Activated CD8-positive, alpha-beta memory T cell treated with anti-CD3 and anti-CD28 coated beads, Interleukin-2, amount 50 U/mL, for 48 hours (primary cell): ENCODE measurements around the gene ZSCAN31.
A peak's percentile ranks its signal among the peaks of the same experiment; 100 is the strongest.
"Not testable (repeated sequence)": the region's sequence is repeated elsewhere in the genome, so short reads cannot be mapped to it uniquely, and the experiment has no call there.

ENCODE experiments used
- DNase-seq: peaks from one replicate; pipeline ENCODE4 v3.0.0-alpha.2; 2020

The ZSCAN31 gene

DNA sequence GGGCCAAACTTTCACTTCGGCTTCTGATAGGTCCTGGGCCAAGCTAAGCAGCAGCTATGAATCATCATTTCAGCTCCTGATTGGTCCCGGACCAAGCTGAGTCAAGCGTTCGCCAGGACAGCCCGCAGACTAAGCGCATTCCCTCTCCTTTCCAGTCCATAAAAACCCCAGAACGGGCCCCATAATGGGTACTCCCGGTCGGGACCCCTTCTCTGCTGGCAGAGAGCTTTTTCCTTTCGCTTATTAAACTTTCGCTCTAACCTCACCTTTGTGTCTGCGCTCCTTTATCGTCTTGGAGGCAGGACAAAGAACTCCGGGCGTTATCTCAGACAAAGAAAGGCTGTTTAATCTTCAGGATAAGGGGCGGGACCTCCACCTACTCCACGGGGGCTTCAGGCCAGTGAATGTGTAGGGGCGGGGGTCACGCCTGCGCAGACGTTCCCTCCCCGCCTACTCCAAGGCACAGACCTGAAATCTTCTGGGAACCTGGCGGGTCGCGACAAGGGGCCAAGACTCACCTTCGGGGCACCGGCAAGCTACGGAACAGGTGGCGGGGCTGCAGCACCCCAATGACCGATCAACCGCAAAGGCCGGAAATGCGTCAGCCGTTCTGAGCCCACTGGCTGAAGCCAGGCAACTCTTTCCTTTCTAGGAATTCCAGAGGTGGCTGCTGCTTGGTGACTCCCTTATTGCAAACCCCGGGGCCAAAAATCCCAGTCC lies at the start of gene ZSCAN31:
Gene ZSCAN31, minus strand, starts transcription at position 585 of the 720 bp plus-strand sequence. CDS start 6,465 bp downstream, outside the sequence.
- DNase-seq, result peak; percentile 83

DNA sequence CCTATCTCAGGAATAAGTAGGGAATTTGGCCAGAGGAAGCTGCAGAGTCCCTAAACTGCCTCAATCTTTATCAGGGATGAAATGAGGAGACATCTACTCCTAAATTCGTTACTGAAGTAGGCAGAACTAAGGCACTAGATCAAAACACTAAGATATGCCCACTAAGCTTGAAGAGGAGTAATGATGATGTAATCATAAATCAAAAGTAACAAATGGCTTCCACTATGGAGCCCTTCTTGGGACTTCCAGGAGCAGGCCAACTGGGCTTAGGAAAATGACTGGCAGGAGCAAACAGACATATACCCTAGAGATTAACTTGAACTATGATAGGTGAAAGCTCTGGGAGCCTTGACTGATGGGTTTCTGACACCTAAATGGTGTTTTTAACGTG lies 48.2 kb upstream of the ZSCAN31 start:
- DNase-seq, result no peak

GRCh38 chr6:28383235-28384142 lies 47.5 kb upstream of the ZSCAN31 start:
- DNase-seq, result peak; percentile 59

- DNase-seq, result no peak
These were observed 44.4 kb upstream of the ZSCAN31 start for GRCh38 chr6:28380381-28380780.

DNA sequence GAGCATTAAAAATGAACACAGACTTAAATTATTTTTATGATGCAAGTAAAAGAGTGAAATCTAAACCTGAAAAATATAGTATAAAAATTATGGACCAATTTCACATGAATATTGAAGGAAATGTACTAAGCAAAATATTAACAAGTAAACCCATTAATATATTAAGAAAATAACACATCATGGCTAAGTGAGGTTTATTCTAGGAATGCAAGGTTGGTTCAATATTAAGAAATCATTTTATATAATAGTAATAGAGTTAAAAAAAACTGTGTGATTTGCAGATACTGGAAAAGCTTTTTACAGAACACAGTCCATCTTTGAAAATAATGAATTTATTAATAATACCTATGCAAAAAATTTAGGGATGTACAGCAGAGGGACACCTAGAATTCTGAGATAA lies 42.7 kb upstream of the ZSCAN31 start:
- DNase-seq, result no peak

- DNase-seq, result no peak
These were observed 41.9 kb upstream of the ZSCAN31 start for GRCh38 chr6:28377879-28378278.

DNA sequence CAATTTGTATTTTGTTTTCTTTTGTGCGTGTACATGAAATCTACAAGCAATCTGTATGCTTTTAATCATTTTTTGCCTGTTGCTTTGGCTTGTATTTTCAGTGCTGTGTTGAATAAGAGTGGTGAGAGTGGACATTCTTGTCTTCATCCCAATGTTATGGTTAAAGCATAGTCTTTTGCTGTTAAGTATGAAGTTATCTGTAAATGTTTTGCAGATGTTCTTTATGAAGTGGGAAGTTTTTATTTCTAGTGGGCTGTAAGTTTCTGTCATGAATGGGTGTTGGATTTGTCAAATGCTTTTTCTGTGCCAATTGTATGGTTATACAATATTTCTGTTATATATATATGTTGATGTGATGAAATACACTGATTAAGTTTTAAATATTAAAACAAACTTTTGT lies 38.0 kb upstream of the ZSCAN31 start:
- no peak for DNase-seq

DNA sequence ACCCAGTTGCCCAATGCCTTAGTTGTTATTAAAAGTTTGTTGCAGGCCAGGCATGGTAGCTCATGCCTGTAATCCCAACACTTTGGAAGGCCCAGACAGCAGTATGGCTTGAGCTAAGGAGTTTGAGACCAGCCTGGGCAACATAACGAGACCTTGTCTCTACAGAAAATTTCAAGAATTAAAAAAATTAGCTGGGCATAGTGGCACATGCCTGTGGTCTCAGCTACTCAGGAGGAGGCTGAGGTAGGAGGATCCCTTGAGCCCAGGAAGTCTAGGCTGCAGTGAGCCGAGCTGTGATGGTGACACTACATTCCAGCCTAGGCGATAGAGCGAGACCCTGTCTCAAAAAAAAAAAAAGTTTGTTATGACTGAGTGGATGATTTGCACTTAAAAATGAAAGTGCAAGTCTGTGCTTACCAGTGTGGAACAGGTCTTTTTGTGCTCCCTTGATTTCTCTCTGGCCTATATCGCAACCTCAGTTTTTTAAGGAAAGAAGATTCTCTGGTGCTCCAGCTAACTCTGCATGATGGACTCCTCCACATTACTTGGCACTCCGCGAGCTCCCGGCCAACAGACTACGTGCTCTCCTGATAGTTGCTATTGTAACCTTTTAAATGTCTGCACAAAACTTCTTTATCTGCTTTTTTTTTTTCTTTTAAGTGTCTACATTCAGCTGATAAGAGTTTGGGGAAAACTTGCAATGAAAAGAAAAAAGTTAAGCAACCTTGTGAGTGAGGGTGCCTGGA lies 35.9 kb upstream of the ZSCAN31 start:
- DNase-seq, result no peak

- no peak for DNase-seq
These were observed 35.3 kb upstream of the ZSCAN31 start for GRCh38 chr6:28371280-28371679.

DNA sequence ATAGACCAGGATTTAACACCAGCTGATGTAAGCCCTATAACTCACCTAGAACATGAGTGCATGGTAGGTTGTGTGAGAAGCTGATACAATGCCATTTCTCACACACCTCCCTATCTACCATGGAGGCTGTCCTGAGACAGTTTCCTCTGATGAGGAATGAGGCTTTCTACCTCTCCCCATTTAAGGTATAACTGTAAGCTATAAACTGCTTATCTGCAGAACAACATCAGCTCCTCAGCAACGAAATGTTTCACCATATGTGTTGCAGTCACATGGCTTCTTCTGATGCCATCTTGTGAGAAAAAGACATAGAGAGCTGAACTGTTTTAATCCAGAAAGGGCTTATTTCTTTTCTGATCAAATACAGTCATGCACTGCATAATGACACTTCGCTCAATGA lies 34.5 kb upstream of the ZSCAN31 start:
- no peak for DNase-seq

GRCh38 chr6:28369463-28369862 lies 33.5 kb upstream of the ZSCAN31 start:
- DNase-seq, result no peak

- no peak for DNase-seq
These were observed 32.6 kb upstream of the ZSCAN31 start for GRCh38 chr6:28368522-28368921.

GRCh38 chr6:28365590-28365989 lies 29.6 kb upstream of the ZSCAN31 start:
- not testable (repeated sequence) for DNase-seq

GRCh38 chr6:28360961-28361360 lies 25.0 kb upstream of the ZSCAN31 start:
- DNase-seq, result no peak

DNA sequence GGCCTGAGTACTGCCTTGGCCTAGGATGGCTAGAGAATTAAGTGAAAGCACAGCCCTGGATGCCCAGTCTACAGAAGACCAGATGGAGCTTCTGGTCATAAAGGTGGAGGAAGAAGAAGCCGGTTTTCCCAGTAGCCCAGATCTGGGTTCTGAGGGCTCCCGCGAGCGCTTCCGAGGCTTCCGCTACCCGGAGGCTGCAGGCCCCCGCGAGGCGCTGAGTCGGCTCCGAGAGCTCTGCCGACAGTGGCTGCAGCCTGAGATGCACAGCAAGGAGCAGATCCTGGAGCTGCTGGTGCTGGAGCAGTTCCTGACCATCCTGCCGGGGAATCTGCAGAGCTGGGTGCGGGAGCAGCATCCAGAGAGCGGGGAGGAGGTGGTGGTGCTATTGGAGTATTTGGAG lies 23.6 kb upstream of the ZSCAN31 start:
- not testable (repeated sequence) for DNase-seq

DNA sequence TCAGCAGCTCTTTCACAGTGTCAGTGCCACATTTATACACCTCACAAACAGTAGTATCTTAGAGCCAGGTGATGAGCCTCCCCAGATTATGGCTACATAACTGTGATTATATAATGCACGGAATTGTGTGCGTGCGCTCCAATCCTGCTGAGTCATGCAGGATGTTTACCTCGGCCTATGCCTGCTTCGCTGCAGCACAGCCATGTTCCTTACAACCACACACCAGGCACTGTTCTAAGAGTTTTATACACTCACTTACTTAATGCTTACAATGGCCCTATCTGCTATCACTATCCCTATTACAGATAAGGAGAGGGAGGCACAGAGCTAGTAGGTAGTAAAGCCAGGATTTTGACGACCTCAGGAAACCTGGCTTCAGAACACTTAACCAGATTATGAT lies 21.1 kb upstream of the ZSCAN31 start:
- no peak for DNase-seq

DNA sequence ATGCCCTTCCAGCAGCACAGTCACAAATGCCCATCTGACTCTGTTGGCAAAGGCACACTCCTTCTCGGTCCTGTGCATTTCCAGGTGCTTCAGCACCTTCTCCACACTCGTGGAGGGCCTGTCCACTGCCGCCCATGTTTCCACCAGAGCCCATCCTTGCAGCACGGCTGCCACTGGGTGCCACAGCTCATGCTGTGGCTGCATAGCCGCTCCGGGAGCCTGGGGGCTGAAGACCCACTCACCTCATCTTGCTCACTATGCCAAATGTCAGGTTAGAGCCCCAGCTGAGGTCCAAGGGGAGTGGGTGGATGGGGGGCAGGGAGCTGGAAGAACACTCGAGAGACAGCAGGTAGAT lies 20.7 kb upstream of the ZSCAN31 start:
- no peak for DNase-seq

DNA sequence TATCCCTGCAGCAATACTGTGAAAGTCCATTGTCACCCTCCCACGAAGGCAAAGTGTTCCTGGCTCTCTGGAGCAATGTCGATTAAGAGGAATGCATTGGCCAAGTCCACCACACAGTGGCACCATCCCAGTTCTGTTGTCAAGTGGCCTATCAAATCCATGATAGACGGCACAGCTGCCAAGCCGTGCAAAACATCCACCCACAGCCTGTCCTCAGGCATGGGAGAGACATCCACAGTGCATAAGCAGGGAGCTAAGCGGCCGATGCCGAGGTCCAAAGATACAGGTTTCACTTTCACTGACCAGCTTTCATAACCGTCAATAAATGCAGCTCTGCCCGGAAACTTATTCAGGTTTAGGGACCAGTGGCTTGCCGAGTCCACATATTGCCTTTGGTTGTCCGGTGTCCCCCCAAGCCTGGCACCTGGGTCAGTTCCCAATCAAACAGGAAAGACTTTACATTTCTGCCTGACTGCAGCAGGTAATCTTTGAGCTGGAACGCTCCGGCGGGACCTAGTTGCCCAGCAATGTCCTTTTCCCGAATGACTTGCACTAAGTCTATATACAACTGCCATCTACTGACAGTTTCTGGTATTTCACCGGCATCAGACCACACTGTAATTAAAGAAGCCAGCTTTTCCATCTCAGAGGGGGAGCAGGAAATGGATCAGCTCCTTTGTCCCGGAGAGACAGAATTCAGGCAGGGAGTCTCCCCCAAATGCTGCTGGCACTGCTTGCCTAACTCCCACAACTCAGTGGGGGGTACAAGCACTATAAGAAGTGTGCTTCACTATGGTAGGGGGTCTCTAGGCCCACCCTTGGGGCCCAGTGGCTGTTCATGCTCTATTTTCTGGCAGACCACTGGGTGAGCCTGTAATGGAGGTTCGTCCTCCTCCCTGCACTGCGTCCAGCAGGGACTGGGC lies 20.1 kb upstream of the ZSCAN31 start:
- peak; percentile 73 for DNase-seq

GRCh38 chr6:28354688-28355554 lies 19.0 kb upstream of the ZSCAN31 start:
- DNase-seq, result no peak

GRCh38 chr6:28353981-28354676 lies 18.2 kb upstream of the ZSCAN31 start:
- no peak for DNase-seq

DNA sequence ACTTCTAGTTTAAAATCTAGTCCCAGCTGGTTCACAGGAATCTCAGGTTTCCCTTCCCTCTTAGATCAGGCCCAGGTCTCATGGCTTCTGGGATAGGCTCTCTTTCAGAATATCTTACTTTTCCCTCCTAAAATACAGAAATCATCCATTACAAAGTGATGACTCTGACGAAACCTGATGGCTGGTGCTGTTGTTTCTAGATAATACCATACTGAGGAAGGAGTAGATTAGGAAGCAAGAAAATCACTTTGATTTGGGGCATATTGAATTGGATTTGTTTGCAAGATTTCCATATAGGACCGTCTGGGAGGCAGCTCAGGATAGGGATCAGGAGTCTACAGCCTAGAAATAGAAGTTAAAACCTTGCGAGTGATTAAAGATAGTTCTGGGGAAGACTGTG lies 17.4 kb upstream of the ZSCAN31 start:
- DNase-seq, result no peak
